GM23338 (cell line): ENCODE measurements around the gene PDGFRB.

Source experiments
- CREB1 ChIP-seq: fragments of 250-450 bp; sonication (Bioruptor Pico); IDR thresholded peaks from 2 replicates; pipeline ENCODE4 v1.5.0; 2020; ENCODE audit warnings: low read depth, mild to moderate bottlenecking, moderate library complexity
- EZH2 ChIP-seq: fragments of 200-600 bp; sonication (generic); IDR thresholded peaks from one replicate; pipeline ENCODE4 v1.8.0; 2017; ENCODE audit warnings: antibody characterized with exemption, mild to moderate bottlenecking, low read depth; ENCODE audit not compliant: unreplicated experiment
- EZH2phosphoT487 ChIP-seq: fragments of 200-600 bp; sonication (generic); IDR thresholded peaks from one replicate; pipeline ENCODE4 v1.8.1; 2018; ENCODE audit warnings: antibody characterized with exemption; ENCODE audit not compliant: unreplicated experiment
- JUNB ChIP-seq: IDR thresholded peaks from one replicate; pipeline ENCODE4 v1.6.1; 2016; ENCODE audit warnings: antibody characterized with exemption; ENCODE audit not compliant: unreplicated experiment
- NANOG ChIP-seq: IDR thresholded peaks from 2 replicates; pipeline ENCODE4 v1.6.1; 2016; ENCODE audit warnings: antibody characterized with exemption, borderline replicate concordance
- POLR2AphosphoS5 ChIP-seq: IDR thresholded peaks from 2 replicates; pipeline ENCODE4 v1.6.1; 2016; ENCODE audit warnings: antibody characterized with exemption, low read depth
- STAT1 ChIP-seq: IDR thresholded peaks from one replicate; pipeline ENCODE4 v1.6.1; 2016; ENCODE audit warnings: antibody characterized with exemption; ENCODE audit not compliant: unreplicated experiment
- ZNF114 ChIP-seq: fragments of 250-450 bp; sonication (Bioruptor Pico); IDR thresholded peaks from 2 replicates; pipeline ENCODE4 v1.5.0; 2020; ENCODE audit warnings: mild to moderate bottlenecking, moderate library complexity
- ZNF331 ChIP-seq: fragments of 250-450 bp; sonication (Bioruptor Pico); IDR thresholded peaks from 2 replicates; pipeline ENCODE4 v1.5.0; 2020; ENCODE audit warnings: low read depth, mild to moderate bottlenecking, moderate library complexity
- TF ChIP-seq, protein P1 (sequence below), 2 experiments: fragments of 200-600 bp in 1 of 2; sonication (generic) in 1 of 2; conservative IDR thresholded peaks; 2 replicates each; pipeline versions ENCODE4 v1.5.1 to v1.6.1; 2016 to 2017; ENCODE audit warnings: antibody characterized with exemption in 2 of 2, low read depth in 2 of 2, mild to moderate bottlenecking in 2 of 2, moderate library complexity in 1 of 2
- TF ChIP-seq, protein P2 (sequence below): IDR thresholded peaks from one replicate; pipeline ENCODE4 v1.6.1; 2018; ENCODE audit warnings: antibody characterized with exemption; ENCODE audit not compliant: unreplicated experiment
- TF ChIP-seq, protein P3 (sequence below): fragments of 250-450 bp; sonication (Bioruptor Pico); IDR thresholded peaks from 2 replicates; pipeline ENCODE4 v1.5.0; 2020; ENCODE audit warnings: mild to moderate bottlenecking, moderate library complexity

DNA sequence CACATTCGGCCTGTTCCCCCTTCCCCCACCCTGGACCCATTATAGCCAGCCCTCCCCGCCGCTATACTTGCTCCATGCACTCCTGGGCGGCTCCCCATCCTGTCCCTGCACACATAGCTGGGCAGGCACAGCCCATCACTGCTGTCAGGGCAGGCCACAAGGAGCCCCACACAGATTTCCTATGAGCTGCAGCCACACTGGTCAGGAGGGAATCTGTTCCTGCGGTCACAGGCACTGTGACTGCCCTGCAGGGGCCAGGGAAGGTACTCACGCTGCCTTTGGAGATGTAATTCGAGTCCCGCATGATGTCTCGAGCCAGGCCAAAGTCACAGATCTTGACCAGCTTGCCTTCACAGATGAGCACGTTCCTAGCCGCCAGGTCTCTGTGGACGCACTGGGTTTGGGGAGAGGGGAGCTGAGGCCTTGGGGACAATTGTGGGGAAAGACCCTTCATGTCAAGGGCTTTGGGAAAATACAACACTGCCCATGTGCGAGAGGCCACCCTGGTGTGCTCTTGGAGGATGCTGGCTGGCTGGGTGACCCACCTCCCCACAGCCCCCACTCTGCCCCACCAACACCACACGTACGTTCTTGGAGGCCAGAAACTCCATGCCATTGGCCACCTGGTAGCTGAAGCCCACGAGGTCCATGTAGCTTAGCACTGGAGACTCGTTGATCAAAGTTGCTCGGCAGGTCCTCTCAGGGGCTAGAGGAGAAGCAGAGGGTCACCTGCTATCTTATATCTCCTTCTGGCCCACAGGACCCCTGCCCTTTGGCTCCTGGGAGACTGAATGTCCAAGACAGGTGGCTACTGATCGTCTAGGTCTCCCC, 34.8 kb downstream of the PDGFRB start:
- TF ChIP-seq, protein P1, sequence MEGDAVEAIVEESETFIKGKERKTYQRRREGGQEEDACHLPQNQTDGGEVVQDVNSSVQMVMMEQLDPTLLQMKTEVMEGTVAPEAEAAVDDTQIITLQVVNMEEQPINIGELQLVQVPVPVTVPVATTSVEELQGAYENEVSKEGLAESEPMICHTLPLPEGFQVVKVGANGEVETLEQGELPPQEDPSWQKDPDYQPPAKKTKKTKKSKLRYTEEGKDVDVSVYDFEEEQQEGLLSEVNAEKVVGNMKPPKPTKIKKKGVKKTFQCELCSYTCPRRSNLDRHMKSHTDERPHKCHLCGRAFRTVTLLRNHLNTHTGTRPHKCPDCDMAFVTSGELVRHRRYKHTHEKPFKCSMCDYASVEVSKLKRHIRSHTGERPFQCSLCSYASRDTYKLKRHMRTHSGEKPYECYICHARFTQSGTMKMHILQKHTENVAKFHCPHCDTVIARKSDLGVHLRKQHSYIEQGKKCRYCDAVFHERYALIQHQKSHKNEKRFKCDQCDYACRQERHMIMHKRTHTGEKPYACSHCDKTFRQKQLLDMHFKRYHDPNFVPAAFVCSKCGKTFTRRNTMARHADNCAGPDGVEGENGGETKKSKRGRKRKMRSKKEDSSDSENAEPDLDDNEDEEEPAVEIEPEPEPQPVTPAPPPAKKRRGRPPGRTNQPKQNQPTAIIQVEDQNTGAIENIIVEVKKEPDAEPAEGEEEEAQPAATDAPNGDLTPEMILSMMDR (conservative IDR thresholded peaks at IDR 0.05; ENCODE audit: low read depth in 2 of 2) = no peak
- TF ChIP-seq, protein P2, sequence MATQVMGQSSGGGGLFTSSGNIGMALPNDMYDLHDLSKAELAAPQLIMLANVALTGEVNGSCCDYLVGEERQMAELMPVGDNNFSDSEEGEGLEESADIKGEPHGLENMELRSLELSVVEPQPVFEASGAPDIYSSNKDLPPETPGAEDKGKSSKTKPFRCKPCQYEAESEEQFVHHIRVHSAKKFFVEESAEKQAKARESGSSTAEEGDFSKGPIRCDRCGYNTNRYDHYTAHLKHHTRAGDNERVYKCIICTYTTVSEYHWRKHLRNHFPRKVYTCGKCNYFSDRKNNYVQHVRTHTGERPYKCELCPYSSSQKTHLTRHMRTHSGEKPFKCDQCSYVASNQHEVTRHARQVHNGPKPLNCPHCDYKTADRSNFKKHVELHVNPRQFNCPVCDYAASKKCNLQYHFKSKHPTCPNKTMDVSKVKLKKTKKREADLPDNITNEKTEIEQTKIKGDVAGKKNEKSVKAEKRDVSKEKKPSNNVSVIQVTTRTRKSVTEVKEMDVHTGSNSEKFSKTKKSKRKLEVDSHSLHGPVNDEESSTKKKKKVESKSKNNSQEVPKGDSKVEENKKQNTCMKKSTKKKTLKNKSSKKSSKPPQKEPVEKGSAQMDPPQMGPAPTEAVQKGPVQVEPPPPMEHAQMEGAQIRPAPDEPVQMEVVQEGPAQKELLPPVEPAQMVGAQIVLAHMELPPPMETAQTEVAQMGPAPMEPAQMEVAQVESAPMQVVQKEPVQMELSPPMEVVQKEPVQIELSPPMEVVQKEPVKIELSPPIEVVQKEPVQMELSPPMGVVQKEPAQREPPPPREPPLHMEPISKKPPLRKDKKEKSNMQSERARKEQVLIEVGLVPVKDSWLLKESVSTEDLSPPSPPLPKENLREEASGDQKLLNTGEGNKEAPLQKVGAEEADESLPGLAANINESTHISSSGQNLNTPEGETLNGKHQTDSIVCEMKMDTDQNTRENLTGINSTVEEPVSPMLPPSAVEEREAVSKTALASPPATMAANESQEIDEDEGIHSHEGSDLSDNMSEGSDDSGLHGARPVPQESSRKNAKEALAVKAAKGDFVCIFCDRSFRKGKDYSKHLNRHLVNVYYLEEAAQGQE = no peak
- TF ChIP-seq CREB1 (CRISPR knock-in tag) (no peak), EZH2 (no peak), POLR2AphosphoS5 (no peak), JUNB (no peak), EZH2phosphoT487 (no peak), STAT1 (no peak), ZNF331 (CRISPR knock-in tag) (no peak), ZNF114 (CRISPR knock-in tag) (no peak), NANOG (no peak)
- TF ChIP-seq, protein P3, sequence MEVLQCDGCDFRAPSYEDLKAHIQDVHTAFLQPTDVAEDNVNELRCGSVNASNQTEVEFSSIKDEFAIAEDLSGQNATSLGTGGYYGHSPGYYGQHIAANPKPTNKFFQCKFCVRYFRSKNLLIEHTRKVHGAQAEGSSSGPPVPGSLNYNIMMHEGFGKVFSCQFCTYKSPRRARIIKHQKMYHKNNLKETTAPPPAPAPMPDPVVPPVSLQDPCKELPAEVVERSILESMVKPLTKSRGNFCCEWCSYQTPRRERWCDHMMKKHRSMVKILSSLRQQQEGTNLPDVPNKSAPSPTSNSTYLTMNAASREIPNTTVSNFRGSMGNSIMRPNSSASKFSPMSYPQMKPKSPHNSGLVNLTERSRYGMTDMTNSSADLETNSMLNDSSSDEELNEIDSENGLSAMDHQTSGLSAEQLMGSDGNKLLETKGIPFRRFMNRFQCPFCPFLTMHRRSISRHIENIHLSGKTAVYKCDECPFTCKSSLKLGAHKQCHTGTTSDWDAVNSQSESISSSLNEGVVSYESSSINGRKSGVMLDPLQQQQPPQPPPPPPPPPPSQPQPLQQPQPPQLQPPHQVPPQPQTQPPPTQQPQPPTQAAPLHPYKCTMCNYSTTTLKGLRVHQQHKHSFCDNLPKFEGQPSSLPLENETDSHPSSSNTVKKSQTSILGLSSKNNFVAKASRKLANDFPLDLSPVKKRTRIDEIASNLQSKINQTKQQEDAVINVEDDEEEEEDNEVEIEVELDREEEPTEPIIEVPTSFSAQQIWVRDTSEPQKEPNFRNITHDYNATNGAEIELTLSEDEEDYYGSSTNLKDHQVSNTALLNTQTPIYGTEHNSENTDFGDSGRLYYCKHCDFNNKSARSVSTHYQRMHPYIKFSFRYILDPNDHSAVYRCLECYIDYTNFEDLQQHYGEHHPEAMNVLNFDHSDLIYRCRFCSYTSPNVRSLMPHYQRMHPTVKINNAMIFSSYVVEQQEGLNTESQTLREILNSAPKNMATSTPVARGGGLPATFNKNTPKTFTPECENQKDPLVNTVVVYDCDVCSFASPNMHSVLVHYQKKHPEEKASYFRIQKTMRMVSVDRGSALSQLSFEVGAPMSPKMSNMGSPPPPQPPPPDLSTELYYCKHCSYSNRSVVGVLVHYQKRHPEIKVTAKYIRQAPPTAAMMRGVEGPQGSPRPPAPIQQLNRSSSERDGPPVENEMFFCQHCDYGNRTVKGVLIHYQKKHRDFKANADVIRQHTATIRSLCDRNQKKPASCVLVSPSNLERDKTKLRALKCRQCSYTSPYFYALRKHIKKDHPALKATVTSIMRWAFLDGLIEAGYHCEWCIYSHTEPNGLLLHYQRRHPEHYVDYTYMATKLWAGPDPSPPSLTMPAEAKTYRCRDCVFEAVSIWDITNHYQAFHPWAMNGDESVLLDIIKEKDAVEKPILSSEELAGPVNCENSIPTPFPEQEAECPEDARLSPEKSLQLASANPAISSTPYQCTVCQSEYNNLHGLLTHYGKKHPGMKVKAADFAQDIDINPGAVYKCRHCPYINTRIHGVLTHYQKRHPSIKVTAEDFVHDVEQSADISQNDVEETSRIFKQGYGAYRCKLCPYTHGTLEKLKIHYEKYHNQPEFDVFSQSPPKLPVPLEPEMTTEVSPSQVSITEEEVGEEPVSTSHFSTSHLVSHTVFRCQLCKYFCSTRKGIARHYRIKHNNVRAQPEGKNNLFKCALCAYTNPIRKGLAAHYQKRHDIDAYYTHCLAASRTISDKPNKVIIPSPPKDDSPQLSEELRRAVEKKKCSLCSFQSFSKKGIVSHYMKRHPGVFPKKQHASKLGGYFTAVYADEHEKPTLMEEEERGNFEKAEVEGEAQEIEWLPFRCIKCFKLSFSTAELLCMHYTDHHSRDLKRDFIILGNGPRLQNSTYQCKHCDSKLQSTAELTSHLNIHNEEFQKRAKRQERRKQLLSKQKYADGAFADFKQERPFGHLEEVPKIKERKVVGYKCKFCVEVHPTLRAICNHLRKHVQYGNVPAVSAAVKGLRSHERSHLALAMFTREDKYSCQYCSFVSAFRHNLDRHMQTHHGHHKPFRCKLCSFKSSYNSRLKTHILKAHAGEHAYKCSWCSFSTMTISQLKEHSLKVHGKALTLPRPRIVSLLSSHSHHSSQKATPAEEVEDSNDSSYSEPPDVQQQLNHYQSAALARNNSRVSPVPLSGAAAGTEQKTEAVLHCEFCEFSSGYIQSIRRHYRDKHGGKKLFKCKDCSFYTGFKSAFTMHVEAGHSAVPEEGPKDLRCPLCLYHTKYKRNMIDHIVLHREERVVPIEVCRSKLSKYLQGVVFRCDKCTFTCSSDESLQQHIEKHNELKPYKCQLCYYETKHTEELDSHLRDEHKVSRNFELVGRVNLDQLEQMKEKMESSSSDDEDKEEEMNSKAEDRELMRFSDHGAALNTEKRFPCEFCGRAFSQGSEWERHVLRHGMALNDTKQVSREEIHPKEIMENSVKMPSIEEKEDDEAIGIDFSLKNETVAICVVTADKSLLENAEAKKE = no peak
